GM20000 (cell line): ENCODE data around the gene KAT7.

Experiments
- DNase-seq: peaks from one replicate; pipeline ENCODE4 v3.0.0; 2012; ENCODE audit warnings: low spot score
- CTCF ChIP-seq: IDR thresholded peaks from 2 replicates; pipeline ENCODE4 v1.5.1; 2012; ENCODE audit warnings: mild to moderate bottlenecking, control low read depth; ENCODE audit errors: extremely low read depth, missing control alignments

Gene KAT7

GRCh38 chr17:49788478-49789242 is at the start of gene KAT7:
Gene KAT7, plus strand, starts transcription at chr17:49788681. Its CDS starts 154 bp downstream, at chr17:49788835.
- DNase-seq: peak; percentile 93
- TF ChIP-seq CTCF: no peak

- peak; percentile 54 for DNase-seq
- TF ChIP-seq CTCF: no peak
Measured at GRCh38 chr17:49739641-49740271, 48.7 kb upstream of the KAT7 start.

- peak; percentile 49 for DNase-seq
- no peak for TF ChIP-seq CTCF
Measured at GRCh38 chr17:49741009-49741691, 47.3 kb upstream of the KAT7 start.

- TF ChIP-seq CTCF: no peak
- no peak for DNase-seq
Measured at GRCh38 chr17:49741692-49742076, 46.8 kb upstream of the KAT7 start.

GRCh38 chr17:49742166-49742638 is 46.3 kb upstream of the KAT7 start:
- no peak for TF ChIP-seq CTCF
- DNase-seq: peak; percentile 21

- no peak for DNase-seq
- TF ChIP-seq CTCF: no peak
Measured at GRCh38 chr17:49745175-49746139, 43.0 kb upstream of the KAT7 start.
